Activated T-cell treated with anti-CD3 and anti-CD28 coated beads, Interleukin-2, amount 50 U/mL, for 24 hours (primary cell): ENCODE data around the gene ANKS1B.
"Not testable (repeated sequence)": the region's sequence is repeated elsewhere in the genome, so short reads cannot be mapped to it uniquely, and the experiment has no call there.

ENCODE experiments used
- DNase-seq: peaks from one replicate; pipeline ENCODE4 v3.0.0-alpha.2; 2020
- H3K27ac Mint-ChIP-seq: 2 replicates; pipeline ENCODE4 v1.8.0; 2020; ENCODE audit warnings: mild to moderate bottlenecking, mixed read lengths
- H3K27me3 Mint-ChIP-seq: 2 replicates; pipeline ENCODE4 v1.8.0; 2020; ENCODE audit warnings: mixed read lengths
- H3K36me3 Mint-ChIP-seq: 2 replicates; pipeline ENCODE4 v1.8.0; 2020; ENCODE audit warnings: low read depth, mixed read lengths
- H3K4me1 Mint-ChIP-seq: 2 replicates; pipeline ENCODE4 v1.8.0; 2020; ENCODE audit warnings: low read depth, mixed read lengths
- H3K4me3 Mint-ChIP-seq: 2 replicates; pipeline ENCODE4 v1.8.0; 2020; ENCODE audit warnings: mild to moderate bottlenecking, moderate library complexity, mixed read lengths
- H3K9me3 Mint-ChIP-seq: 2 replicates; pipeline ENCODE4 v1.8.0; 2020; ENCODE audit warnings: mixed read lengths

The ANKS1B gene

DNA sequence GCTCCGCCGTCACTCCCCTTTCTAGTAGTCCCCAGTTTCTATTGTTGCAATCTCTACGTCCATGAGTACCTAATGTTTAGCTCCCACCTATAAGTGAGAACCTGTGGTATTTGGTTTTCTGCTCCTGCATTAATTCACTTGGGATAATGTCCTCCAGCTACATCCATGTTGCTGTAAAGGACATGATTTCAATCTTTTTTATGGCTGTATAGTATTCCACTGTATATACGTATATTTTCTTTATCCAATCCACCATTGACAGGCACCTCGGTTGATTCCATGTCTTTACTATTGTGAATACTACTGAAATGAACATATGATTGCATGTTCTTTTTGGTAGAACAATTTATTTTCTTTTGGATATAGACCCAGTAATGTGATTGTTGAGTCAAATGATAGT is 114.7 kb downstream of the ANKS1B start:
- no peaks in the 10 kb centered on the region for H3K36me3 Mint-ChIP-seq
- H3K4me1 Mint-ChIP-seq: no peaks in the 10 kb centered on the region
- H3K27ac Mint-ChIP-seq: no peak overlapping the region
- H3K9me3 Mint-ChIP-seq: peaks cover 9% of the 10 kb centered on the region
- H3K4me3 Mint-ChIP-seq: no peak overlapping the region
- DNase-seq: no peak
- no peaks in the 10 kb centered on the region for H3K27me3 Mint-ChIP-seq

DNA sequence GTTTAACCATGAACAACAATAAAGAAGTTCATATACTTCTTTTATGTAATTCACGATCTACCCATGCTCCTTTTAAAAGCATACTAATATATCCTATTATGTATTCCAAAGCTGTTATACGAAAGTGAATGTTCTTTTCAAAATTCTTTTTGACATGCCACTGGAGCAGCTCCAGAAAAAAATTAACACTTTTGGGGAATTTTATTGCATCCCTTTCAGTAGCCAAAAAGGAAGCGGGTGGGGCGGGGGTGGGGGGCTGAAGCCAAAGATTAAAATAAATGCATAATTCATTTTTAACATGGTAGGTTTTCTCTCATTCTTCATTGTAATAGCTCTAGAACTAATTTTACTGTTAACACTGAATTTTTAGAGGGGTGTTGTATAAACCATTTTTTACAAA is 123.0 kb downstream of the ANKS1B start:
- Mint-ChIP-seq H3K4me1 (no peaks in the 10 kb centered on the region), H3K36me3 (no peaks in the 10 kb centered on the region), H3K27ac (no peak overlapping the region), H3K9me3 (no peaks in the 10 kb centered on the region), H3K27me3 (no peaks in the 10 kb centered on the region), H3K4me3 (no peak overlapping the region)
- DNase-seq: no peak

DNA sequence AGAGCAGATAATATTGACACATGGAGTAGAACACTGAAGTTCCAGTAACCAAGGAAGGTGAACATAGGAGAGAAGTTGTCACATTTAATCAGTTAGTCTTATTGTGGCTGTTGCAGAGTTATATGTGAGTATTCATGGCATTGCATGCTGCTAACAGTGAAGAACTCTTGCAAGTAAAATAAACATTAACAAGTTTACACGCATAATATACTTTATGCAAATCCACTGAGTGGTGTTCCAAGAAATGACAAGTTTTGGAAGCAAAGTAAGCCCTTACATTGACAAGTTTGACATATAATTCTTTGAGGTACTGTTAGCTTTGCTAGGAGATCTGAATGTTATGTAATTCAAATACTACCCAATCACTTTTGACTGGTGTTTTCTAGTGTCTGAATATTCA is 125.6 kb downstream of the ANKS1B start:
- Mint-ChIP-seq H3K9me3 (no peaks in the 10 kb centered on the region), H3K27ac (no peak overlapping the region), H3K4me1 (no peaks in the 10 kb centered on the region), H3K36me3 (no peaks in the 10 kb centered on the region), H3K4me3 (no peak overlapping the region), H3K27me3 (no peaks in the 10 kb centered on the region)
- no peak for DNase-seq

DNA sequence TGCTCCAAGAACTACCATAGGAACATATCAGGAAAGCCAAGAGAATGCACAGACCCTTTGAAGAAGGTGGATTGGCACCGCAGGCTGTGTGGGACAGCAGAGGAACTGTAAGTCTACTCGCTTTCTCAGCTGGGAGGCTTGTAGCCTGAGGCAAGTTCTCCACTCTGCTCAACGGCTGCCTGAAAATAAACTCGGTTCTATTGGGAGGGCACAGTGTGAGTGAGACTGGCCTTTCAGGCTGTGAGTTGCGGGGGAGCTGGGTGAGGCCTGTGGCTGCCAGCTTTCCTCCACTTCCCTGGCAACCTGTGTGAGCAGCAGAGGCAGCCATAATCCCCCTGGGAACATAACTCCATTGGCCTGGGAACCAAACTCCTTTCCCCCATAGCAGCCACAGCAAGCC is 132.1 kb downstream of the ANKS1B start:
- Mint-ChIP-seq H3K27me3 (no peaks in the 10 kb centered on the region), H3K4me3 (no peak overlapping the region), H3K36me3 (no peaks in the 10 kb centered on the region), H3K9me3 (no peaks in the 10 kb centered on the region), H3K27ac (no peak overlapping the region), H3K4me1 (no peaks in the 10 kb centered on the region)
- no peak for DNase-seq

DNA sequence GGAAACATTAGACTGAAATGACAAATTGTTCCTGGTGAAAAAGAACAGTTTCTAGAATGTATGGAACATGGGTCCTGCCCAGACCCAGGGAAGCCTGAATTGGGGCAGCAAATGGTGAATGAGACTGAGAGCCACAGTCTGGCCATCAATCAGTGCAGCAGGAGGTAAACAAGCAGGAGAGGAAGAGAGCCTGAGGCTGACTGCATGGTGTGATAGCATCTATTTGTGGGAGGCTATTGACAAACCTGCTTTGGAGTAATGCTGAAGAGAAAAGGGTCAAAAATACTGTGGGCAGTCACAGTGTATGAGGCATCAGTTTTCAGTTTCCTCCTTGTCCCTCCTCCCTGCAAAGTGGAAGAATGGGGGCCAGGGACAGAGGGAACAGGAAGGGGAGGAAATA is 136.8 kb downstream of the ANKS1B start:
- H3K4me3 Mint-ChIP-seq: no peak overlapping the region
- H3K9me3 Mint-ChIP-seq: peaks cover 11% of the 10 kb centered on the region
- no peaks in the 10 kb centered on the region for H3K27me3 Mint-ChIP-seq
- no peaks in the 10 kb centered on the region for H3K36me3 Mint-ChIP-seq
- DNase-seq: no peak
- H3K27ac Mint-ChIP-seq: no peak overlapping the region
- H3K4me1 Mint-ChIP-seq: no peaks in the 10 kb centered on the region

DNA sequence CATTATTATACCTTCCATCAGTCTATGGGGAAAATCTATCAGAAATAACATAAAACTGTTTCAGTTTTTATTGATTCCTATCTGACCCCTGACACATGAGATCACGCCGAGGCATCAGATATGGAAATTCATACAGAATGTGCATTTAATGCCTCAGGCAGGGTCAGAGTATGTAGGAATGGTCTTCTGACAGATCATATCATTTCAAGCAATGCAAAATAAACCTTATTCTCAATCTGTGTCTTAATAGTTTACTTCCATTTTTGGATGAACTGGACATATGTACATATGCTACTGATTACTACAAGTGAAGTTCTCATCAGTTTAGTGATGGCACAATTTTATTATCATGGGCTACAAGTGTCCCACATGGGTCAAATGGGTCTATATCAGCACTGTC is 150.0 kb downstream of the ANKS1B start:
- Mint-ChIP-seq H3K4me1 (no peaks in the 10 kb centered on the region), H3K4me3 (no peak overlapping the region), H3K27ac (no peak overlapping the region), H3K27me3 (no peaks in the 10 kb centered on the region), H3K9me3 (no peaks in the 10 kb centered on the region), H3K36me3 (no peaks in the 10 kb centered on the region)
- DNase-seq: no peak

DNA sequence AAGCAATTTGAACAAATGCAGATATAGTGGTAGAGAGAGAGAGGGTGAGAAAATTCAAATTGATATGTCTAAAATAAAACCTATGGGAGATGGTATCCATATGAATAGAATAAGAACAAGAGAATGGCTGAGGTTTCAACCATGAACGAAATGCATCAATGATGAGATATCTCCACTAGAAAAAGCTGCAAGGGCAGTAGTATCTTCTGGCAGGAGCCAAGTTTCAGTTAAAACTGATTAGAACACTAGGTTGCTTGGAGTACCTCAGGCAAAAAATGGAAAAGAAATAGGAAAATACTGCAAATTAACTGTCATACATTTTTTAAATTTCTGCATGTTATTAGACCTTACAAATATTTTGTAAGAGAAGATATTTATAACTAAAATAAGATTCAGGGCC is 151.3 kb downstream of the ANKS1B start:
- Mint-ChIP-seq H3K9me3 (no peaks in the 10 kb centered on the region), H3K36me3 (no peaks in the 10 kb centered on the region), H3K4me3 (no peak overlapping the region), H3K27ac (no peak overlapping the region), H3K27me3 (no peaks in the 10 kb centered on the region), H3K4me1 (no peaks in the 10 kb centered on the region)
- DNase-seq: no peak

DNA sequence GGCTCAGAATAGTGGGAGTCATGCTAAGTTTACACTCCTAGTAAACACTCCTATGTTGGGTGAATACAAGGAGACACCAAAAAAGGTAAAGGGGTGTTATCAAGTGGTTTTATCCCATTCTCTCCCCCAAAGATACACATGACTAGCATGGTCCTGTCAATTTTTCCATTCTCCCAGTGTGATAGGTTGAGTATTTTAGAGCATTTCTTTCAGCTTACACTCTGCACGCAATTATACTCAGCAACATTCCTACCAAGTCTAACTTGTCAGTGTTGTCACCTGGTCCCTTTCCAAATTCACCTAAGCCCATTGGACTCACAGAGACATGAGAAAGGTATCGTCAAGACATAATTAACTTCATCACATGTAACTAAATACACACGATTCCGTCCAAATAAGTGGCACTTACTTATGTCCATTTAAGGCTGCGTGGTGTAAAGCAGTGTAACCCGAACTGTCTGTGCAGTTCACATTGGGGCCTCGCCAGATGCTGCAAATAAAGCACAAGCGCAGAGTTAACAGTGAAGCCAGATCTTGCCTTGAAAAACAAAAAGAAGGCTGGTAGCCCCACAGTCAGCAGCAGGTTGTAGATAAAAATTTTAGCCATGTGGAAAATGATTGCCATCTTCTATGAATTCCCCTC is 159.7 kb downstream of the ANKS1B start:
- H3K4me3 Mint-ChIP-seq: no peak overlapping the region
- no peaks in the 10 kb centered on the region for H3K36me3 Mint-ChIP-seq
- no peaks in the 10 kb centered on the region for H3K27me3 Mint-ChIP-seq
- H3K4me1 Mint-ChIP-seq: no peaks in the 10 kb centered on the region
- peaks cover 2% of the 10 kb centered on the region for H3K9me3 Mint-ChIP-seq
- DNase-seq: no peak
- H3K27ac Mint-ChIP-seq: no peak overlapping the region

DNA sequence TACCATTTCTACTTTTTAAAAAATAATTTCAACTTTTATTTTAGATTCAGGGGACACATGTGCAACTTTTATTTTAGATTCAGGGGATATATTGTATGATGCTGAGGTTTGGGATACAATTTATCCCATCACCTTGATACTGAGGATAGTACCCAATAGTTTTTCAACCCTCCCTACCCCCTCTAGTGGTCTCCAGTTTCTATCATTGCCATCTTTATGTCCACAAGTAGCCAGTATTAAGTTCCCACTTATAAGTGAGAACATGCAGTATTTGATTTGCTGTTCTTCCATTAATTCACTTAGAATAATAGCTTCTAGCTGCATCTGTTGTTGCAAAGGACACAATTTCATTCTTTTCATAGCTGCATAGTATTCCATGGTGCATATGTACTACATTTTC is 162.5 kb downstream of the ANKS1B start:
- Mint-ChIP-seq H3K36me3 (no peaks in the 10 kb centered on the region), H3K27me3 (no peaks in the 10 kb centered on the region)

DNA sequence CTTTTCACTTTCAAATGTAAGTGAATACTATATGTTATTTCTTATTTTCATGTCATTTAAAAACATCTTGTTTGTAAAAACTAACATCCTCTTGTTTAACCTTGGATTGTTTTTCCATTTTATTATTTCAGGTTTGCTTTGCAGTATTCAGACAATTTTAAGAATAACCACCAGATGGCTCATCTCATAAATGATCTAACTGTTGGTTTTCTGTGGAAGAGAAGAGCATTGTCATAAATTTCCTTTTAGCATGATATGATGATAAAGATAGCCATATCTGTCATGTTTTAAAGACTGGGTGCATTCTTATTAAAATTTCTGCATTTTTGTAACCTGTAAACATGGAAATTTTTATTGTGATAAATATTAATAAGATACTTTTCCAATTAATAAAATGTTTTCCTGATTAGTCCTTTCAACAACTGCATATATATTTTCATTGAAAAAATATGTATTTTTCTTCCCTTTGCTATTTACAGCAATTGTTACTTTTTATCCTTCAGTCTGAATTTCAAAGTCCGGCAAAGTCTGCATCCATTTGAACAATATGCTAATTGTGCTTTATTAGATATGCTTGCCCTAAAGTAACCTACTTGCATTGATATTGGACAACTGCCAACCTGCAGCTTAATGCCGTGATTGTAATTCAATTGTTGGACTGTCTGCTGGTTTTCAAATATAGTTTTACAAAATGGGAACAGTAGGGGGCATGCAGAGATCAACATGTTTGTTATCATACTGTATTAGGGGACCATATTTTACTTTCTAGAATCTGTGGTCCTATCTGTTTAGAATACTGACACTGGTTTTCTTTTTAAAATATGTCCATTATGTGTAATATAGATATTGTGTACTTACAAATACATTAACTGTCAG is 173.8 kb downstream of the ANKS1B start:
- Mint-ChIP-seq H3K36me3 (no peaks in the 10 kb centered on the region), H3K27ac (no peak overlapping the region)

More for the DNA sequence above, 162.5 kb downstream of the ANKS1B start:
- Mint-ChIP-seq H3K9me3 (peaks cover 2% of the 10 kb centered on the region), H3K4me3 (no peak overlapping the region), H3K27ac (no peak overlapping the region), H3K4me1 (no peaks in the 10 kb centered on the region)
- no peak for DNase-seq

DNA sequence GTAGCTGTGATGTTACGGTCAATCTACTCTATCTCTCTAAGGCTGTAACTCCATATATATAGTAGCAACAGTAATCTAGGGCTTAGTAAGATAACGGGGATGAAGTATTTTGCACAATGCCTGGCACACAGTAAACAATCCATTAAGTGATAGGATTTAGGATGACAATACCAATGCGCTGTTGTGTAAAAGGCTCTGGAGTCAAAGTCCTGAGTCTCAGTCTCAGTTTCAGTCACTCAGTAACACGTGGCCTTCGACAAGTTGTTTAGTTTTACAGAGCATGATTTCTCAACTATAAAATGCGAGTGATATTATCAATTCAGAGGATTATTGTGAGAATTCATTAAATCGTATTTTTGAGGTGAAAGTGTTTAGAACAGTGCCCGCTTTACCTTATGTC is 174.8 kb downstream of the ANKS1B start:
- no peak overlapping the region for H3K27ac Mint-ChIP-seq
- H3K9me3 Mint-ChIP-seq: no peaks in the 10 kb centered on the region

More for the DNA sequence above, 173.8 kb downstream of the ANKS1B start:
- no peak for DNase-seq
- Mint-ChIP-seq H3K4me3 (no peak overlapping the region), H3K9me3 (peaks cover under 1% of the 10 kb centered on the region), H3K27me3 (no peaks in the 10 kb centered on the region), H3K4me1 (no peaks in the 10 kb centered on the region)

DNA sequence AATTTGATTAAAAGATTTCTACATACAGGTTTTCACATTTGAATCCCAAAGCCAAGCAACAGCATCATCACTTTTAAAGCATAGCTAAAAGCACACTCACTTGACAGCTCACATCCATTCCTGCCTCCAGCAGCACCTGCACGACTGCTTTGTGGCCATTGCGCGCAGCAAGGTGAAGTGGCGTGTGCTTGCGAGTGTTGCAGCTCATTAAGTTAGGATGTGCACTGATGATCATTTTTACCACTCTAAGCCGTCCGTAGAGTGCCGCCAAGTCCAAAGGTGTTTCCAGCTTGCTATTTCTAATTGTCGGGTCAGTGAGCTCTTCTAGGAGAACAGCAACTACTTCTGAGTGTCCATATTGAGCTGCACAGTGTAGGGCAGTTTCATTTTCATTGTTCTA is 178.4 kb downstream of the ANKS1B start:
- H3K27ac Mint-ChIP-seq: no peak overlapping the region
- H3K36me3 Mint-ChIP-seq: no peaks in the 10 kb centered on the region
- DNase-seq: no peak
- H3K4me3 Mint-ChIP-seq: no peak overlapping the region
- H3K9me3 Mint-ChIP-seq: no peaks in the 10 kb centered on the region
- H3K4me1 Mint-ChIP-seq: no peaks in the 10 kb centered on the region
- no peaks in the 10 kb centered on the region for H3K27me3 Mint-ChIP-seq

More for the DNA sequence above, 174.8 kb downstream of the ANKS1B start:
- Mint-ChIP-seq H3K4me3 (no peak overlapping the region), H3K4me1 (no peaks in the 10 kb centered on the region), H3K27me3 (no peaks in the 10 kb centered on the region), H3K36me3 (no peaks in the 10 kb centered on the region)
- no peak for DNase-seq

DNA sequence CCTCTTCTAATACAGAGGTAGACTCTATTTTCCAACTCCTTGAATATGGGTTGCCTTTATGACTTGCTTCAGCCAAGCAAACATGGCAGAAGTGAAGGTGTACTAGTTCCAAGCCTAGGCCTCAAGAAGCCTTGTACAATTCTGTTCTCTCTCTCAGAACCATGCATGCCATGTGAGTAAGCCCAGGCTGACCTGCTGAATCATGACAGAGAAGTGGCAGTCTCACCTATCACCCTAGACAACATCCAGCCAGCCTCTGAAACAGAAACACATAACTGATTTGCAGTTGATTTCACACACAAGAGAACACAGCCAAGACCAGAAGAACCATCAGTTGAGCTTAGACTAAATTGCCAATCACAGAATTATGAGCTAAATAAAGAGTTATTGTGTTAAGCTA is 180.0 kb downstream of the ANKS1B start:
- DNase-seq: no peak
- no peaks in the 10 kb centered on the region for H3K9me3 Mint-ChIP-seq

DNA sequence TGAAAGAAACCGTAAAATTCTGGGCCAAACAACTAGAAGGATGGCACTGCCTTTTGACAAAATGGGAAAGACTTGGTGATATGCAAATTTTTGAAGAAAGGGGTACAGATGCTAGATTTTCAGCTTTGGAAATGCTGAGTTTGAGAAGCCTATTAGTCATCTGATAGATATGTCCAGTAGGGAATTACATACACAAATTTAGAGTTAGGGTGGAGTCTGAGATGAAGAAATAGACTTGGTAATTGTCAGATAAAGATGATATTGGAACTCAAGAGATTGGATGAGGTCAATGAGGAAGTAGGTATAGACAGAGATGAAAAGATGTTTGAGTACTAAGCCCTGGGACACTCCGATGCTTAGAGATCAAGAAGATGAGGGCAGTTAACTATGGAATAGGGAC is 184.1 kb downstream of the ANKS1B start:
- no peak overlapping the region for H3K27ac Mint-ChIP-seq
- no peaks in the 10 kb centered on the region for H3K36me3 Mint-ChIP-seq
- H3K9me3 Mint-ChIP-seq: peaks cover 3% of the 10 kb centered on the region
- no peak overlapping the region for H3K4me3 Mint-ChIP-seq
- no peak for DNase-seq
- H3K4me1 Mint-ChIP-seq: no peaks in the 10 kb centered on the region
- H3K27me3 Mint-ChIP-seq: no peaks in the 10 kb centered on the region

More for the DNA sequence above, 180.0 kb downstream of the ANKS1B start:
- Mint-ChIP-seq H3K36me3 (no peaks in the 10 kb centered on the region), H3K4me3 (no peak overlapping the region), H3K27ac (no peak overlapping the region), H3K27me3 (no peaks in the 10 kb centered on the region), H3K4me1 (no peaks in the 10 kb centered on the region)

DNA sequence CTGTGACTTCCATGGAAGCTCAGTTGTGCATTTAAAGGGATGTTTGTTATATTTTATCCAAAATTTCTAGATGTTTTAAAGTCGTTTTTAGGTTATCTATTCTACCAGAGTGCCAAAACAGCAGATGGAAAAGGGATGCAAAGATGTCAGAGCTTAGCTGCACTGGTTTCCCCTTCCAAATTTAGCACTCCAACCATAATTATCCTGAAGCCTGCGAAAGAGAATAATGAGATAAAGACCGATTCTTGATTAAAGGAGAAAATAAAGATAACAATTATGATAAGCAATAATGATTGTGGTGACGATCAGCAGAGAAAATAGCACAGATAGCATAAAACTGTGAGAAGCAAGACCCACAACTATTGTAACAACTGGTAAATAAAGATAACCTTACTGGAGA is 186.8 kb downstream of the ANKS1B start:
- H3K36me3 Mint-ChIP-seq, H3K9me3 Mint-ChIP-seq, H3K4me1 Mint-ChIP-seq, H3K27me3 Mint-ChIP-seq, DNase-seq, H3K4me3 Mint-ChIP-seq, H3K27ac Mint-ChIP-seq: not testable (repeated sequence)
